Fibroblast of lung (primary cell): ENCODE data around the gene SRC.

ENCODE experiments used
- EZH2 ChIP-seq: IDR thresholded peaks from 2 replicates; pipeline ENCODE4 v1.5.1; 2012; ENCODE audit warnings: low read length, control low read depth, mild to moderate bottlenecking; ENCODE audit errors: missing control alignments
- TF ChIP-seq, protein P1 (sequence below), 2 donors: IDR thresholded peaks in 1 of 2; conservative IDR thresholded peaks in 1 of 2; 1 replicate in 1 of 2; 2 replicates in 1 of 2; pipeline ENCODE4 v1.5.1; 2011 to 2012; ENCODE audit warnings: low read length in 2 of 2, control low read depth in 1 of 2, inconsistent platforms in 1 of 2, low read depth in 1 of 2, mild to moderate bottlenecking in 1 of 2

GRCh38 chr20:37383229-37383989 lies 37.5 kb downstream of the SRC start:
- TF ChIP-seq, protein P1, sequence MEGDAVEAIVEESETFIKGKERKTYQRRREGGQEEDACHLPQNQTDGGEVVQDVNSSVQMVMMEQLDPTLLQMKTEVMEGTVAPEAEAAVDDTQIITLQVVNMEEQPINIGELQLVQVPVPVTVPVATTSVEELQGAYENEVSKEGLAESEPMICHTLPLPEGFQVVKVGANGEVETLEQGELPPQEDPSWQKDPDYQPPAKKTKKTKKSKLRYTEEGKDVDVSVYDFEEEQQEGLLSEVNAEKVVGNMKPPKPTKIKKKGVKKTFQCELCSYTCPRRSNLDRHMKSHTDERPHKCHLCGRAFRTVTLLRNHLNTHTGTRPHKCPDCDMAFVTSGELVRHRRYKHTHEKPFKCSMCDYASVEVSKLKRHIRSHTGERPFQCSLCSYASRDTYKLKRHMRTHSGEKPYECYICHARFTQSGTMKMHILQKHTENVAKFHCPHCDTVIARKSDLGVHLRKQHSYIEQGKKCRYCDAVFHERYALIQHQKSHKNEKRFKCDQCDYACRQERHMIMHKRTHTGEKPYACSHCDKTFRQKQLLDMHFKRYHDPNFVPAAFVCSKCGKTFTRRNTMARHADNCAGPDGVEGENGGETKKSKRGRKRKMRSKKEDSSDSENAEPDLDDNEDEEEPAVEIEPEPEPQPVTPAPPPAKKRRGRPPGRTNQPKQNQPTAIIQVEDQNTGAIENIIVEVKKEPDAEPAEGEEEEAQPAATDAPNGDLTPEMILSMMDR (conservative IDR thresholded peaks at IDR 0.05 in 1 of 2, IDR thresholded peaks at IDR 0.05 in 1 of 2; ENCODE audit: low read depth in 1 of 2, low read length in 2 of 2) = no peak
- TF ChIP-seq EZH2 = no peak
